Karpas-422 (cell line): ENCODE results near the gene CXCL8. TPM values are rescaled to one million over a fixed set of nuclear protein-coding genes. Genes with fewer than 3 reads are reported as not detected.

Experiments used
- total RNA-seq: library from RNA; depleted of rRNA; stranded (reverse); fragments of >200 nt; shearing (Covaris generic); gene quantifications from 2 replicates; pipeline ENCODE4 v1.2.3, GENCODE V29; 2014; ENCODE audit warnings: low replicate concordance; rRNA removed

The CXCL8 gene
- total RNA-seq, 1 experiment from 2014 or later: not detected

Other genes starting within 250 kb of the CXCL8 start
- gene RASSF6, start 120.1 kb upstream of the CXCL8 start, total RNA-seq: 2.9 and 7.4 TPM in 2 replicates
- not detected in 2 replicates for gene CXCL6, start 96.1 kb downstream of the CXCL8 start, total RNA-seq
- gene PF4V1, start 112.7 kb downstream of the CXCL8 start, total RNA-seq: not detected in 2 replicates
- not detected in 2 replicates for gene CXCL1, start 128.8 kb downstream of the CXCL8 start, total RNA-seq
- gene PF4, start 241.5 kb downstream of the CXCL8 start, total RNA-seq: not detected in 2 replicates
- gene PPBP, start 247.6 kb downstream of the CXCL8 start, total RNA-seq: not detected in 2 replicates